ENCODE data around the gene ANGPTL1. TPM values are rescaled to one million over a fixed set of nuclear protein-coding genes. Genes with fewer than 3 reads are reported as not detected.

Gene ANGPTL1
- total RNA-seq, 2 experiments from 2014 or later: not detected

Other genes starting within 250 kb of the ANGPTL1 start
- gene RALGPS2, start 145.8 kb downstream of the ANGPTL1 start, total RNA-seq: 1 to 10 TPM; 3.5 to 5.5 TPM
- 10 to 100 TPM; 25.1 to 31.3 TPM for gene FAM20B, start 154.8 kb upstream of the ANGPTL1 start, total RNA-seq
- 10 to 100 TPM; 43.9 to 46.6 TPM for gene TOR3A, start 211.0 kb upstream of the ANGPTL1 start, total RNA-seq